Loucy (cell line): Measurements from ENCODE around the gene ROBO1.

Experiments
- H2AFZ ChIP-seq: fragments of 200-600 bp; sonication (generic); 2 replicates; pipeline ENCODE4 v1.6.0; 2016; ENCODE audit warnings: antibody characterized with exemption, mild to moderate bottlenecking, low read length, moderate library complexity
- H3F3A ChIP-seq: fragments of 200-600 bp; 2 replicates; pipeline ENCODE4 v1.6.0; 2016; ENCODE audit warnings: antibody characterized with exemption, low read depth, mild to moderate bottlenecking
- H3K27me3 ChIP-seq: fragments of 200-600 bp; sonication (generic); 2 replicates; pipeline ENCODE4 v1.6.1; 2014; ENCODE audit warnings: low read length, mild to moderate bottlenecking; ENCODE audit not compliant: insufficient read depth, poor library complexity, severe bottlenecking
- H3K36me3 ChIP-seq: fragments of 200-600 bp; sonication (generic); 2 replicates; pipeline ENCODE4 v1.6.1; 2016; ENCODE audit warnings: low read length; ENCODE audit not compliant: insufficient read depth
- H3K4me1 ChIP-seq: fragments of 200-600 bp; sonication (generic); 2 replicates; pipeline ENCODE4 v1.5.1; 2014; ENCODE audit warnings: low read length, mild to moderate bottlenecking; ENCODE audit not compliant: insufficient read depth, poor library complexity, severe bottlenecking
- H3K4me2 ChIP-seq: fragments of 200-600 bp; sonication (generic); 2 replicates; pipeline ENCODE4 v1.6.0; 2014; ENCODE audit warnings: antibody characterized with exemption, low read length, low read depth, mild to moderate bottlenecking; ENCODE audit not compliant: poor library complexity, severe bottlenecking
- H3K4me3 ChIP-seq: fragments of 200-600 bp; sonication (generic); 2 replicates; pipeline ENCODE4 v1.5.1; 2014; ENCODE audit warnings: low read length, mild to moderate bottlenecking, mixed read lengths; ENCODE audit not compliant: poor library complexity, severe bottlenecking
- H3K79me2 ChIP-seq: fragments of 200-600 bp; sonication (generic); 2 replicates; pipeline ENCODE4 v1.6.1; 2014; ENCODE audit warnings: low read length; ENCODE audit not compliant: insufficient read depth
- H3K9ac ChIP-seq: fragments of 200-600 bp; sonication (generic); 2 replicates; pipeline ENCODE4 v1.6.0; 2014; ENCODE audit warnings: mild to moderate bottlenecking, low read depth, low read length, moderate library complexity; ENCODE audit not compliant: poor library complexity, severe bottlenecking
- H3K9me2 ChIP-seq: fragments of 200-600 bp; sonication (generic); replicated peaks from 2 replicates; pipeline ENCODE4 v1.6.1; 2016; ENCODE audit warnings: low read depth, low read length, mixed read lengths
- H3K9me3 ChIP-seq: fragments of 200-600 bp; sonication (generic); 2 replicates; pipeline ENCODE4 v1.6.1; 2014; ENCODE audit warnings: mild to moderate bottlenecking, antibody characterized with exemption, low read length, low read depth; ENCODE audit not compliant: insufficient read depth
- H4K20me1 ChIP-seq: fragments of 200-600 bp; sonication (generic); 2 replicates; pipeline ENCODE4 v1.6.0; 2014; ENCODE audit warnings: antibody characterized with exemption, low read length, mild to moderate bottlenecking; ENCODE audit not compliant: insufficient read depth, poor library complexity, severe bottlenecking
- CTCF ChIP-seq: fragments of 200-600 bp; sonication (generic); conservative IDR thresholded peaks from 2 replicates; pipeline ENCODE4 v1.5.1; 2014; ENCODE audit warnings: mild to moderate bottlenecking, antibody characterized with exemption, low read length
- EZH2phosphoT487 ChIP-seq: fragments of 200-600 bp; IDR thresholded peaks from 2 replicates; pipeline ENCODE4 v1.6.1; 2018; ENCODE audit warnings: antibody characterized with exemption, mild to moderate bottlenecking, moderate library complexity, borderline replicate concordance

Gene ROBO1

GRCh38 chr3:79632842-79633241, 135.0 kb downstream of the ROBO1 start:
- Histone ChIP-seq H3K4me3 (no peak overlapping the region), H3K9me2 (no peaks in the 10 kb centered on the region), H3K79me2 (no peaks in the 10 kb centered on the region), H4K20me1 (no peaks in the 10 kb centered on the region), H2AFZ (no peak overlapping the region), H3K9ac (no peak overlapping the region), H3K4me2 (no peak overlapping the region), H3K36me3 (no peaks in the 10 kb centered on the region), H3F3A (no peaks in the 10 kb centered on the region), H3K4me1 (no peaks in the 10 kb centered on the region), H3K9me3 (no peaks in the 10 kb centered on the region), H3K27me3 (no peaks in the 10 kb centered on the region)
- TF ChIP-seq CTCF (no peak), EZH2phosphoT487 (no peak)

- Histone ChIP-seq H3K36me3 (no peaks in the 10 kb centered on the region), H3K79me2 (no peaks in the 10 kb centered on the region), H3F3A (no peaks in the 10 kb centered on the region), H3K9ac (no peak overlapping the region), H3K4me2 (no peak overlapping the region), H4K20me1 (no peaks in the 10 kb centered on the region), H3K9me2 (no peaks in the 10 kb centered on the region), H3K9me3 (no peaks in the 10 kb centered on the region; the same call in 1 of the 2 replicates), H3K27me3 (no peaks in the 10 kb centered on the region), H3K4me1 (no peaks in the 10 kb centered on the region), H2AFZ (no peak overlapping the region), H3K4me3 (no peak overlapping the region)
- no peak for TF ChIP-seq CTCF
- TF ChIP-seq EZH2phosphoT487: no peak
Measured at GRCh38 chr3:79618883-79619282, 148.9 kb downstream of the ROBO1 start.

GRCh38 chr3:79606414-79606813, 161.4 kb downstream of the ROBO1 start:
- H3K36me3 ChIP-seq: no peaks in the 10 kb centered on the region
- no peak overlapping the region for H3K4me2 ChIP-seq
- H3K4me3 ChIP-seq: no peak overlapping the region
- no peaks in the 10 kb centered on the region for H3K4me1 ChIP-seq
- no peaks in the 10 kb centered on the region for H3K9me3 ChIP-seq
- no peaks in the 10 kb centered on the region for H3F3A ChIP-seq
- H3K9me2 ChIP-seq: no peaks in the 10 kb centered on the region
- no peak for TF ChIP-seq CTCF
- no peak for TF ChIP-seq EZH2phosphoT487
- no peaks in the 10 kb centered on the region for H3K79me2 ChIP-seq
- no peak overlapping the region for H3K9ac ChIP-seq
- no peaks in the 10 kb centered on the region for H4K20me1 ChIP-seq
- no peak overlapping the region for H2AFZ ChIP-seq
- H3K27me3 ChIP-seq: no peaks in the 10 kb centered on the region
